Measurements from ENCODE around the gene DOCK11. TPM values are rescaled to one million over a fixed set of nuclear protein-coding genes. Genes with fewer than 3 reads are reported as not detected.

Gene DOCK11
- total and polyA plus RNA-seq, 10 of the 15 experiments (the other 5 are each of a cell fraction or from before 2014, with no cell fraction given), result 16.3 to 30.7 (median 19.8) TPM

GRCh38 chrX:118734909-118735308 lies 239.3 kb downstream of the DOCK11 start (continued):
- peak; percentile 35; the same call in 1 of the 2 replicates for TF ChIP-seq ATF2 (IDR thresholded peaks at IDR 0.05; ENCODE audit: low read length)
- no peak for TF ChIP-seq LARP7 (IDR thresholded peaks at IDR 0.05)
- TF ChIP-seq CREM (IDR thresholded peaks at IDR 0.05; ENCODE audit: low read depth), result no peak
- no peak for TF ChIP-seq RAD21 (IDR thresholded peaks at IDR 0.05; ENCODE audit: insufficient read depth, low read depth, low read length)
- no peak for TF ChIP-seq FOXM1 (IDR thresholded peaks at IDR 0.05; ENCODE audit: low read depth, low read length)
- peak; percentile 91 for TF ChIP-seq JUNB (IDR thresholded peaks at IDR 0.05)
- no peak for TF ChIP-seq YBX1 (IDR thresholded peaks at IDR 0.05)

Small RNA genes lying within 50 kb of the gene (small RNA-seq; reads per million reads assigned to genes)
- gene RF00019, result not detected

Other genes starting within 250 kb of the DOCK11 start
- 9.6 and 9.9 TPM in 2 replicates for gene WDR44, start 149.7 kb upstream of the DOCK11 start, total RNA-seq (2014; rRNA removed)
- gene WDR44, start 149.7 kb upstream of the DOCK11 start, total RNA-seq (2014; rRNA removed; fragmentation: Illumina TruSeq; extraction: Trizol), result 14.0 and 14.3 TPM in 2 replicates
- 10.6 and 11.7 TPM in 2 replicates for gene WDR44, start 149.7 kb upstream of the DOCK11 start, total RNA-seq (2021)
- gene WDR44, start 149.7 kb upstream of the DOCK11 start, polyA plus RNA-seq (2011; rRNA removed), result 13.5 and 20.1 TPM in 2 replicates
- gene WDR44, start 149.7 kb upstream of the DOCK11 start, polyA plus RNA-seq (2014; fragmentation: Illumina TruSeq; extraction: Trizol), result 13.5 and 17.2 TPM in 2 replicates
- 1 to 10 TPM; 3.4 to 4.2 TPM for gene WDR44, start 149.7 kb upstream of the DOCK11 start, polyA plus RNA-seq (2014; fragmentation: Nextera tagmentation; extraction: Ambion mirVana)
- 7.7 and 10.1 TPM in 2 replicates for gene WDR44, start 149.7 kb upstream of the DOCK11 start, polyA plus RNA-seq (2014; rRNA removed)
- 10 to 100 TPM; 11.5 to 12.8 TPM for gene WDR44, start 149.7 kb upstream of the DOCK11 start, polyA plus RNA-seq (2016; fragmentation: Nextera tagmentation; extraction: Ambion mirVana)
- 9.5 and 11.8 TPM in 2 replicates for gene IL13RA1, start 231.8 kb downstream of the DOCK11 start, total RNA-seq (2014; rRNA removed)
- 13.3 and 14.0 TPM in 2 replicates for gene IL13RA1, start 231.8 kb downstream of the DOCK11 start, total RNA-seq (2014; rRNA removed; fragmentation: Illumina TruSeq; extraction: Trizol)
- gene IL13RA1, start 231.8 kb downstream of the DOCK11 start, total RNA-seq (2021), result 10.6 TPM in 2 replicates
- 8.0 and 11.5 TPM in 2 replicates for gene IL13RA1, start 231.8 kb downstream of the DOCK11 start, polyA plus RNA-seq (2011; rRNA removed)
- gene IL13RA1, start 231.8 kb downstream of the DOCK11 start, polyA plus RNA-seq (2014; fragmentation: Illumina TruSeq; extraction: Trizol), result 14.2 and 18.3 TPM in 2 replicates
- 1 to 10 TPM; 2.3 to 4.1 TPM for gene IL13RA1, start 231.8 kb downstream of the DOCK11 start, polyA plus RNA-seq (2014; fragmentation: Nextera tagmentation; extraction: Ambion mirVana)
- 7.1 and 8.7 TPM in 2 replicates for gene IL13RA1, start 231.8 kb downstream of the DOCK11 start, polyA plus RNA-seq (2014; rRNA removed)
- 1 to 10 TPM; 4.2 to 5.8 TPM for gene IL13RA1, start 231.8 kb downstream of the DOCK11 start, polyA plus RNA-seq (2016; fragmentation: Nextera tagmentation; extraction: Ambion mirVana)